ENCODE data around the gene FRAT2. TPM values are rescaled to one million over a fixed set of nuclear protein-coding genes. Genes with fewer than 3 reads are reported as not detected.
"Not testable (repeated sequence)": the region's sequence is repeated elsewhere in the genome, so short reads cannot be mapped to it uniquely, and the experiment has no call there.

FRAT2 gene
- polyA plus RNA-seq, 4 donors: 12.4 to 14.0 (median 13.4) TPM

DNA sequence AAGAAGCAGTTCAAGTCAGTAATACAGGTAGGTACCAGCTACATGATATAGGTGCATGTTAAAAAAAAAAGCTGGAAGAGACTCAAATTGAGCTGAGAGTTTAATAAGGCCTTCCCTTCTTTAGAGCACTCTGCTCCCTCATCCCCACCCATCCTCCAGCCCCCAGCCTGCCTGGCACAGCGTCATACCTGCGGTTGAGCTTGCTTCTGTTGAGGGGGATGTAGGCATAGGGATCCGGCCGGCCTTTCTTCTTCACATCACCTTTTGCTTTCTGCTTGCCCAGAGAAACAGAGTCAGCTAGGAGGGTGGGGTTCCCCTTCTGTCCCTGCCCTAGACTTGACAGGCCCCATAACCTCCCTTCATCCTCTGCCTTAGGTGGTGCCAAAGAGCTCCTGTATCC lies 23.8 kb upstream of the FRAT2 start:
- no peak for DNase-seq (ENCODE audit: low read depth in 4 of 4, low spot score in 3 of 4)

GRCh38 chr10:97356918-97357317 lies 22.4 kb upstream of the FRAT2 start:
- no peak for DNase-seq (ENCODE audit: low read depth in 4 of 4, low spot score in 3 of 4)

DNA sequence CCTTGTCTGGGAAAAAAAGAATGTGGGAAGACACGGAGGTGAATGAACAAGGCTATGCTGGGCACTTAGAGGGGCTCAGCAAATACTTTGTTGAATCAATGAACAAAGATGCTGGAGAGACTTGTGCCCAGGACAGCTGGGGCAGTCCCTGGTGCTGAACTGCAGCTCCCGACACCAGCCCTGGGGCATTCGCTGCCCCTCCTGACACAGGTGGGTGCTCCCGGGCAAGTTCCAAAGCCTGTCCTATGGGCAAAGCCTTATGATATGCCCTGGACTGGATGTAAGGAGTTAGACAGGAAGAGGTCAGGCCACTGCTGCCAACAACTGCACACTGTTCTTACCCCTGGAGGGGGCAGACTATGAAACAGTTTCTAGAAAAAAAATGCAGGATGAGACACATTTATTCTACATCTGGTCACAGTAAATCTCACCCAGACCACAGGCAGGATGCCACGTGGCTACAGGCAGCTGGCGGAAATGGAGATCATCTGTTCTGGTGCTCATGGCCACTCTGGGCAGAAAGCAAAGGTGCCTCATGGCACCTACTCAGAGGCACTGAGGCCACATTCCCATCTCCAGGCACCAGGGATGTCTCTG lies 21.9 kb upstream of the FRAT2 start:
- no peak for DNase-seq (ENCODE audit: low read depth in 4 of 4, low spot score in 3 of 4)

DNA sequence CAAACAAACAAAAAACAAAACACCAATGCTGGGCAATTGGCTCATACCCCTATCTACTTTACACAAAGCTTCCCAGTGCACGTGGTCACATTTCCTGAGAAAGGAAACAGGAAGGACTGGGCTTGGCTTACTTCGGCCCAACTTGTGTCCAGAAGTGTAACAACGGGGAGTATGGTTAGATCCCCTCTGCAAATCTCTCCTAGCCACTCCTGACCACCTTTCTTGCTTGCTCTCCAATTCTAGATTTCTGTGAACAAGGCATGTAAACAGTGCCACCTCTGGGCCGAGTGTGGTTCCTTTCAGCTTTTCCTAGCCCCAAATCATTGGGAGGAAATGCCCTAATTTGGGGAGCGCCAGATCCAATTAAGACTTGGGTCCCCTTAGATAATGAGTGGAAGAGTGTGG lies 21.0 kb upstream of the FRAT2 start:
- DNase-seq (ENCODE audit: low read depth in 4 of 4, low spot score in 3 of 4): no peak

GRCh38 chr10:97353945-97354344 lies 19.4 kb upstream of the FRAT2 start:
- no peak for DNase-seq (ENCODE audit: low read depth in 4 of 4, low spot score in 3 of 4)

GRCh38 chr10:97349752-97350513 lies 15.4 kb upstream of the FRAT2 start:
- DNase-seq (ENCODE audit: low read depth in 4 of 4, low spot score in 3 of 4): no peak

- no peak for DNase-seq (ENCODE audit: low read depth in 4 of 4, low spot score in 3 of 4)
Measured at GRCh38 chr10:97347317-97347716, 12.8 kb upstream of the FRAT2 start.

DNA sequence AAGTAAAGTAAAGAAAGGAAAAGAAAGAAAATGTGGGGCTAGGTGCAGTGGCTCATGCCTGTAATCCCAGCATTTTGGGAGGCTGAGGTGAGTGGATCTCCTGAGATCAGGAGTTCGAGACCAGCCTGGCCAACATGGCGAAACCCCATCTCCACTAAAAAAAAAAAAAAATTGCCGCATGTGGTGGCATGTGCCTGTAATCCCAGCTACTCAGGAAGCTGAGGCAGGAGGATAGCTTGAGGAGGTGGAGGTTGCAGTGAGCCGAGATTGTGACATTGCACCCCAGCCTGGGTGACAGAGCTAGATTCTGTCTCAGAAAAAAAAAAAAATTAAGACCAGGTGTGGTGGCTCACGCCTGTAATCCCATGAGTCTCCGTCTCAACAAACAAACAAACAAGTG lies 9.1 kb upstream of the FRAT2 start:
- DNase-seq (ENCODE audit: low read depth in 4 of 4, low spot score in 3 of 4): not testable (repeated sequence)

DNA sequence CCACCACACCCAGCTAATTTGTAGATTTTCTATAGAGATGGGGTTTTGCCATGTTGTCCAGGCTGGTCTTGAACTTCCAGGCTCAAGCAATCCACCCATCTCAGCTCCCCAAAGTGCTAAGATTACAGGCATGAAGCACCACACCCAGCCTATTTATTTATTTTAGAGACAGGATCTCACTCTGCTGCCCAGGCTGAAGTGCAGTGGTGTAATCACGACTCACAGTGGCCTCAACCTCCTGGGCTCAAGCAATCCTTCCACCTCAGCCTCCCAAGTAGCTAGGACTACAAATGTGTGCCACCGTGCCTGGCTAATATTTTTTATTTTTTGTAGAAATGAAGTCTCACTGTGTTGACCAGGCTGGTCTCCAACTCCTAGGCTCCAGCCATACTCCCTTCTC lies 6.9 kb upstream of the FRAT2 start:
- DNase-seq (ENCODE audit: low read depth in 4 of 4, low spot score in 3 of 4): no peak

GRCh38 chr10:97338041-97338440 lies 3.5 kb upstream of the FRAT2 start:
- DNase-seq (ENCODE audit: low read depth in 4 of 4, low spot score in 3 of 4): no peak

DNA sequence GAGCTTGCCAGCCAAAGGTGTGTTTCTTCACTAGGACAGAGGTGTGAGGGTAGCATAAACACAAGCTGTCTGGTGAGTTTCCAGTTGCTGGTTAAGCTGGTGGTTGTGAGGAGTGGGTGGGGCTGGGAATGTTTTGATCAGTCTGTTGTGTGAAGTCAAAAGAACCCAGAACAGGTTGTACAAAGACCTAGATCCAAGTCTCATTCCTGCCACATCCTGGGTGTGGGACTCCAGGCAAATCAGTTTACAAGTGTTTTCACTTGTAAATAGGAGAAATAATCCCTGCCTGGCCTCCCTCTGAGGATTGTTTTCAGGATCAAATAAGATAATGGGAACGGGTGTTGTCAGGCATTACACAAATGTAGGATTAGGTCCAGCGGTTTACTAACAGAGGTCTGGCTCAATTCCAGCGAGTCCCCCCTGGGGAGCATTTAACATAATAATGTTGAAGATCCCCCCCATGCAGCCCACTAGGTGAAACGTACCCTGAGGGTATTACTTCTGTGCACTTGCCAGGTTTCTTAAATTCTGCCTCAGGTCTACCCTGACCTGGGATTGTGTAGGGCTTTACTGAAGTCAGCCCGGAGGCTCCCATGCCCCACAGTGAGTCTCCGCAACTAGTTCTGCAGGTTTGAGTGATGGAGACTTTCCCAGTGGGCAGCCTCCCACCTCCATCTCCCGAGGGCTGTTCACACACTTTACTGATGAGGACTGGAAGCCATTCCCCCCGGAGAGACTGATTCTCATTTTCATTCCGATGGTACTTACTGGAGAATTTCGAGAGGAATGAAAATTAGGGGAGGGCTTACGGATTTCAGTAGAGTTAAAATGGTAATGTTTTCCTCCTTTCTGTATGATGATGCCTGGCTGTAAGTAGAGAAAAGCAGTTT lies 2.7 kb upstream of the FRAT2 start:
- DNase-seq (ENCODE audit: low read depth in 4 of 4, low spot score in 3 of 4): no peak

- no peak for DNase-seq (ENCODE audit: low read depth in 4 of 4, low spot score in 3 of 4)
Measured at GRCh38 chr10:97336446-97336845, 1.9 kb upstream of the FRAT2 start.

- no peak for DNase-seq (ENCODE audit: low read depth in 4 of 4, low spot score in 3 of 4)
Measured at GRCh38 chr10:97336006-97336405, 1.5 kb upstream of the FRAT2 start.

- no peak for DNase-seq (ENCODE audit: low read depth in 4 of 4, low spot score in 3 of 4)
Measured at GRCh38 chr10:97335188-97335619, 675 bp upstream of the FRAT2 start.

GRCh38 chr10:97333601-97334369 lies 744 bp downstream of the FRAT2 start:
- no peak for DNase-seq (ENCODE audit: low read depth in 4 of 4, low spot score in 3 of 4)

- no peak for DNase-seq (ENCODE audit: low read depth in 4 of 4, low spot score in 3 of 4)
Measured at GRCh38 chr10:97333351-97333600, 1.3 kb downstream of the FRAT2 start.

DNA sequence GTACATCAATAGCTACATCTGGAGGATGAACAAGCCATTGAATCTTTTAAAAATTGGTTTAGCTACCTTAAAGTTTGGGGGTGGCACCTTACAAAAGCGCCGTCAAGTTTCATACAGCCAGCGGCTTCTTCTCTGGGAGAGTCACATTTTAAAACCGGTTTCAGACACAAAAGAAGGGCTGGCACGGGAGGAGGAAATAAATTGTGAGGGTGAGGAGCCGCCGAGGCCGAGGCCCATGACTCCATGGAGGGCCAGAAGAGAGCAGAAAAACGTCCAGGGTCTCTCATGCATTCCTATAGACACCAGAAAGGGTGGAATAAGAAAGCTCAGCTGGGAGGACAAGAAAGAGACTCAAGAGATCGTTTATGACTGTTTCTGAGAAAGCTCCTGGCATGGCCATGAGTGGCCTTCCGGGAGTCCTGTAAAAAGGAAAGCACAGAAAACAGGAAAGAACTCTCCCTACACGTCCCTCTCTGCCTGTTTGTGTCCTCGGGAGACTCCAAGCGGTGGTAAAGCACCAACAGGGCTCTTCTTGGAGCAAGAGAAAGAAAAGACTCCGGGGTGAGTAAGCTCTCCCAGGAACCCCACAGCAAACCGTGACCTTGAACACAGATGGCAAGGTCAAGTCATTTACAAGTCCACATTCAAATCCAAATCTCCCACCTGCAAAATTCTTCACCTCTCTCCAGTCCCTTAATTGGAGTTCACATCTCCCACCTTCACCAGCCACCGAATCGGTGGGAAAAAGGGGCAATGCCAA lies 1.8 kb downstream of the FRAT2 start:
- no peak for DNase-seq (ENCODE audit: low read depth in 4 of 4, low spot score in 3 of 4)

GRCh38 chr10:97331153-97331703 lies 3.3 kb downstream of the FRAT2 start:
- no peak for DNase-seq (ENCODE audit: low read depth in 4 of 4, low spot score in 3 of 4)

DNA sequence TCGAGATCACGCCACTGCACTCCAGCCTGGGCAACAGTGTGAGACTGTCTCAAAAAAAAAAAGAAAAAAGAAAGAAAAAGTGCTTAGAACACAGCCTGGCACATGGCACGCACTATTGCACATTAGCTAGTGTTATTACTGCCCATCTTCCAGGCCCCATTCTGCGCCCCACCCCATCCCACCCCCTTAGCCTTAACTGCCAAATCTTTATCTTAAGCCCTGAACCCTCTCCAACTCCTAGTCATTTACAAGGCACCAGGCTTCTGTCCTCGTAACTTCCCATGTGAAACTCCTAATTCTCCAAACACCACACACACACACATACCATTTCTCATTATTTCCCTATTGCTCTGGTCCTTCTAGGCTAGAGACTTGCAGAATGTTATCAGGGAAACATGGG lies 4.8 kb downstream of the FRAT2 start:
- no peak for DNase-seq (ENCODE audit: low read depth in 4 of 4, low spot score in 3 of 4)
